Measurements from ENCODE around the gene ZNF316. TPM values are rescaled to one million over a fixed set of nuclear protein-coding genes. Genes with fewer than 3 reads are reported as not detected.
A peak's percentile ranks its signal among the peaks of the same experiment; 100 is the strongest.
"Not testable (repeated sequence)": the region's sequence is repeated elsewhere in the genome, so short reads cannot be mapped to it uniquely, and the experiment has no call there.

The ZNF316 gene
- total RNA-seq, 1 experiment from 2014 or later, result 17.4 TPM

DNA sequence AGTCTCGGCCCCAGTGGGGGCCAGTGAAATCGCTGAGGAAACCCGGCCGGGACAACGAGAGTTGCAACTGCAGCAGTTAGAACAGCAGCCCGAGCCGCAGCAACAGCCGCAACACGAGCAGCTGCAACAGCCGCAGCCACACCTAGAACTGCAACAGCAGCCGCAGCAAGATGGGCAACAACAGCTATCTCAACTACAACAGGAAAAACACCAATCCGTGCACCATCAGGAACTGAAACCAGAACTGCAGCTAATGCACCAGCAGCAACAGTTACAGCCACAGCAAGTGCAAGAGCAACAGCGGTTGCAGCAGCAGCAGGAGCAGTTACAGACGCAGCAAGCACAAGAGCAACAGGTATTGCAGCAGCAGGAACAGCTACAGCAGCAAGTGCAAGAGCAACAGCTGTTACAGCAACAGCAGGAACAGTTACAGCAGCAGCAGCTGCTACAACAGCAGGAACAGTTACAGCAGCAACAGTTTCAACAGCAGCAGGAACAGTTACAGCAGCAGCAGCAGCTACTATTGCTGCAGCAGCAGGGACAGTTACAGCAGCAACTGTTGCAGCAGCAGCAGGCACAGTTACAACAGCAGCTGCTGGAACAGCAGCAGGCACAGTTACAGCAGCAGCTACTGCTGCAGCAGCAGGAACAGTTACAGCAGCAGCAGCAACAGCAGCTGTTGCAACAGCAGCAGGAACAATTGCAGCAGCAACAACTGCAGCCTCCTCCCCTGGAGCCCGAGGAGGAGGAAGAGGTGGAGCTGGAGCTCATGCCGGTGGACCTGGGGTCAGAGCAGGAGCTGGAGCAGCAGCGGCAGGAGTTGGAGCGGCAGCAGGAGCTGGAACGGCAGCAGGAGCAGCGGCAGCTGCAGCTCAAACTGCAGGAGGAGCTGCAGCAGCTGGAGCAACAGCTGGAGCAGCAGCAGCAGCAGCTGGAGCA, 15.7 kb upstream of the ZNF316 start:
- DNase-seq (ENCODE audit: low read depth), result no peak

- DNase-seq (ENCODE audit: low read depth), result no peak
These were observed 14.9 kb upstream of the ZNF316 start for GRCh38 chr7:6622134-6622710.

- no peak for DNase-seq (ENCODE audit: low read depth)
These were observed 13.4 kb upstream of the ZNF316 start for GRCh38 chr7:6623589-6624245.

GRCh38 chr7:6624246-6624611, 12.9 kb upstream of the ZNF316 start:
- DNase-seq (ENCODE audit: low read depth), result no peak

GRCh38 chr7:6628045-6628444, 9.1 kb upstream of the ZNF316 start:
- DNase-seq (ENCODE audit: low read depth), result no peak

DNA sequence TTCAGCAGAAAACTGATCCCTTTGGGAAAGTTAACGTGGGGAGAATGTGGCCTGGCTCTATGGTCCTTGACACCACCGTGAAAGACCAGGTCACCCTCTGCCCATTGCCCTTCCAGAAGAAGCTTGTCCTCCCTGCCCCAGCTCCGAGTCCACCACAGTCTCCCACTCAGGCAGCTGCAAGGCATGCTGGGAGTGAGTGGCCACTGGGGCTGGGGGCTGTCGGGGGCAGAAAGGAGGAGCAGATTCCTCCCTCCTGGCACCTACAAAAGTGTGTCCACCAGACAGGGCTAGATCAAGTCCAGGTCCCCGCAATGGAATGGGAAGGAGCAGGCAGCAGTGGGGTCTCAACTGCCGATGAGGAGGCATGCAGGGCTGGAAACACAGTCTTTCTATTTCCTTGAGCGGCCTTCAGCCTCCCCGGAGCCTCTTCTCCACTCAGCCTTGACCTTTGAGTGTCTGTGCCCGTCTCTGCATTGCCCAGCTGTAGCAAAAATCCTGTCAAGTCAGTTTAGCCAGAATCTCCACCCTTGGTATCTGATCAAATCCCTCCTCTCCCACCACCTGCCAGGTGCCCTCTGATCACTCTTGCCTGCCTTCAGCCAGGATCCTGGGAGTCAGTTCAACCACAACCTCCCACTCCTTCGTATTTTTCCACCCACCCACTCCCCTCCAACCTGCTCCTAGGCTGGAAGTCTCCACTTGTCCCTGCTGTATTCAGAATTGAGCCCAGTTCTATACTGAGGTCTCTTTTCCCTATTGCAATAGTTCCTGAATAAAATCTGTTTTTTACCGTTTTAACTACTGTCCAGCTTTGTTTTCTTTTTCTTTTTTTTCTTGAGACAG, 6.9 kb upstream of the ZNF316 start:
- no peak for DNase-seq (ENCODE audit: low read depth)

DNA sequence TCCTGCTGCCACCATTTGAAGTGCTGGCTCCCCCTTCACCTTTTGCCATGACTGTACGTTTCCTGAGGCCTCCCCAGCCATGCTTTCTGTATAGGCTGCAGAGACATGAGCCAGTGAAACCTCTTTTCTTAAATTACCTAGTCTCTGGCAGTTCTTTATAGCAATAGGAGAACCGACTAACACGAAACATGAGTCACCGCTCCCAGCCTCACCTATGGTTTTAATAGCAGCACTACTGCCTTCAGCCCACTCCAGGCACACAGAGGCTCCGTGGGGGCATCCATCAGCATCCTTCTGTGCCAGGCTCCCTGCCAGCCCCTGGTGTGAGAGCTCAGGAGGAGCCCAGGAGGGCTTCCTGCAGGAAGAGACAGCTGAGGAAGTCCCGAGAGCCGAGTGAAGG, 5.5 kb upstream of the ZNF316 start:
- no peak for DNase-seq (ENCODE audit: low read depth)

DNA sequence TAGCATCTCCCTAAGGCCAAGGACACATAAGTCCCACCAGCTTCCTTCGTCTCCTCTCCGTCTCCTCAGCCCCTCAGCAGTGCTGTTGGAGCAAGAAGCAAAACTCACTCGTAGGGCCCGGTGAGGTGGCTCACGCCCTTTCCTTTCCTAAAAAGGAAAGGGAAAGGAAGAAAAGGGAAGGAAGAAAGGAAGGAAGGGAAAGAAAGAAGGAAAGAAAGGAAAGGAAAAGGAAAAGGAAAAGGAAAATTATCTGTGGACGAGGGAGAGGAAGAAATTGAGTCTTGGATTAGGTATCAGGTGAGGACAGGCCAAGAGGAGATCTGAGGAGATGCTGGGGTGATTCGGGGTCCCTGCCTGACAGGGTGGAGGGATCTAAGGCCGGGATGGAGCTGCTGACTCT, 3.1 kb upstream of the ZNF316 start:
- no peak for DNase-seq (ENCODE audit: low read depth)

GRCh38 chr7:6634971-6635370, 2.1 kb upstream of the ZNF316 start:
- DNase-seq (ENCODE audit: low read depth), result not testable (repeated sequence)

DNA sequence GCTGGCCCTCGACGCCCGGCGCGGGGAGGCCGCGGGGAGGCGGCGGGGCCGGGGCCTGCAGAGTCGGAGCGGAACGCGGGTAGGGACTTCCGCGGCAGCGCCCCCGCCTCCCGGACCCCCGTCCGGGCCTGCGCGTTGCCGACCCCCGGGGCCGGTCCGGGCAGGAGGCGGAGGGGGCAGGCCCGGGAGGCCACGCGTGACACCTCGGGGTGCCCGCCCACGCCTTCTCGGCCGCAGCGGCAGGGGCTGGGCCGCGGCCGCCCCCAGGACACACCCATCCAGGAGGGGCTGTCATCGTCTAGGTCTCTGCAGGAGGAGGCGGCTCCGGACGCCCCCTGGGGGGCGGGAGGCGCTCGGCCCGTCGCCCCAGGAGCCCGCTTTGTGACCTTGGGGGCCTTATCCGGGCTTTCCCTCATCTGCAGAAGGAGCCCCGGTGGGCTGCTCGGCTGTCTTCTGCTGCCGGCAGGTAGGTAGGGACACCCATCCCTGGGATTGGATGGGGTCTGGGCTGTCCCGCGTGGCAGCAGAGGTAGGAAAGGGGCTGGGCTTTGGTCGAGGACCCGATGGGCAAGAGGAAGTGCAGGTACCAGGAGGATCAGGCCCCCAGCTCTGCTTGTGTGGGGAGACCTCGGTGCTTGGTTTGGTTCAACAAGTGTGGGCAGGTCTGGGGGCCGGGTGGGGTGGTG, 569 bp downstream of the ZNF316 start:
- peak; percentile 40 for DNase-seq (ENCODE audit: low read depth)

DNA sequence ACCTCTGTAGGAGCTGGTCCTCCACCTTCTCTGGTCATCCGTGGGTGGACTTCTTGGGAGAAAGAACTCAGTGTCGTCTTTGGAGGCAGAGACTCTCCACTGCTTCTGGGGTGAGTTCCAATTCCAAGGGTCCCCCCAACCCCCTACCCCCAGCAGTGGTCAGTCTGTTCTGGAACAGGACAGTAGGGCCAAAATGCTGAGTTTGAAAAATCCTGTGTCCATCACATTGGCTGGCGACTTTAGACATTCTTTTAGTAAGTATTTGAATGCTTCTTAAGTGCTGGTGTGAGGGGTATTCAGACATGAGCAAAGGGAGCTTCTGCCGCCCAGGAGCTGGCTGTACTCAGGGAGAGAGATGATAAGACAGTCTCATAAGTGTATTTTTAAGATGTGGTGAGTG, 1.9 kb downstream of the ZNF316 start:
- DNase-seq (ENCODE audit: low read depth), result no peak

- no peak for DNase-seq (ENCODE audit: low read depth)
These were observed 2.5 kb downstream of the ZNF316 start for GRCh38 chr7:6639627-6640026.

- DNase-seq (ENCODE audit: low read depth), result no peak
These were observed 3.2 kb downstream of the ZNF316 start for GRCh38 chr7:6640246-6640721.

- DNase-seq (ENCODE audit: low read depth), result no peak
These were observed 4.4 kb downstream of the ZNF316 start for GRCh38 chr7:6641305-6642035.

DNA sequence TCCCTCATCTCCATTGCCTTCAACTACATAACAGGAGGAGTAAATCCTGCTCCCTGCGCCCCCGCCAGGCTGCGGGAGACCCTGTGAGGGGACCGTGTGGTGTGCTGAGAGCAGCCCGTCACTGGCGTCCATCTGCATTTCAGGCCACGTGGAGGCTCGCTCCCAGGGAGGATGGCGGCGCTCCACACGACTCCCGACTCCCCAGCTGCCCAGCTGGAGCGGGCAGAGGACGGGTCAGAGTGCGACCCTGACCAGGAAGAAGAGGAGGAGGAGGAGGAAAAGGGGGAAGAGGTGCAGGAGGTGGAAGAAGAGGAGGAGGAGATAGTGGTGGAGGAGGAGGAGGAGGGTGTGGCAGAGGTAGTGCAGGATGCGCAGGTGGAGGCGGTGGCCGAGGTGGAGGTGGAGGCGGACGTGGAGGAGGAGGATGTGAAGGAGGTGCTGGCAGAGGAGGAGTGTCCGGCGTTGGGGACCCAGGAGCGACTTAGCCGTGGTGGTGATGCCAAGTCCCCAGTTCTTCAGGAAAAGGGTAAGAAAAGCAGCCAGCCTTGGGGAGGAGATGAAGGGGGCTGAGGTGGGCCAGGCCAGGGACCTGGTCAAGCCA, 5.2 kb downstream of the ZNF316 start:
- no peak for DNase-seq (ENCODE audit: low read depth)

- DNase-seq (ENCODE audit: low read depth), result no peak
These were observed 5.9 kb downstream of the ZNF316 start for GRCh38 chr7:6642861-6643640.

DNA sequence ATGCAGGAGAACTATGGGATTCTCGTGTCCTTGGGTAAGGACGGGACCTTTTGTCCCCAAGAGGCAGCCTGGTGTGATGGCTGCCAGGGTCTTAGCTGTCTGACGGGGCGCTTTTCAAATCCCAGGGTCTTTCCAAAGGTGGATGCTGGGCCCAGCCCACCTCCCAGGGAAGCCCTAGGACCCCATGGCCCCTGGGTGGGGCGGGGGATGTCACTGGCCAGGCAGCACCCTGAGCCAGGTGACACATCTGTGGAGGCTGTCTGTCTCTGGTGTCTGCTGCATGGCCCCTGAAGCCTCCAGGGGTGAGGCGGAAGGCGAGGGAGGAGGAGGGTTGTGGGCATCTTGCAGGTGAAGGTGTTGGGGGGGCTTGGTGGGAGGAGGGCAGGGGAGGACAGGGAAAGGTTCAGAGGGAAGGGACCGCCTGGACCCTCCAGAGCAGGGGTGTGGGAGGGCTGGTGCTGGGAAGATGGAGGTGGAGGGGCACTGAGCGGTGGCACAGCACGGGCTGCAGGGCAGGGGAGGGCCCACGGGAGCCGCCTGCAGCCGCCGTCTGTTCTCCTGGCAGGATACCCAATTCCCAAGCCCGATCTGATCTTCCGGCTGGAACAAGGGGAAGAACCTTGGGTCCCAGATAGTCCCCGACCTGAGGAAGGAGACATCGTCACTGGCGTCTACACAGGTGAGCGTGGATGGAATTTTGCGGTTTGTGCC, 7.0 kb downstream of the ZNF316 start:
- DNase-seq (ENCODE audit: low read depth), result no peak

DNA sequence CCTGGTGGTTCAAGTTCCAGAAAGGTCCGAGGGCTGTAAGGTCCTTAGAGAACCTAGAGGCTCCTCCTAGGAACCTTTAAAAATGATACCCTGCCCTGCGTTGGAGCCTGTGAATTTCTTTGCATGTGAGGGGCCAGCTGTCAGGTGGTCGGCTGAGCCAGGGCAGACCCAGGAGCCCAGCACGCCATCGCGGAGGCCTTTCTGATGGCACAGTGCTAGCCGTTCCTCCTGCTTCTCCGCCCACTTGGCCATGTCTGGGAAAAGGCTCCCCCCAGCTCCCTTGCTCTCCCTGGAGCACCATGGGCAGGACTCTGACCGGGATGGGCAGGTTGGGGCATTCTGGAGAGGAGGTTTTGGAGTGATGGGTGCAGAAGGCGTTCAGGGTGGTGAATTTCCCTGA, 7.6 kb downstream of the ZNF316 start:
- no peak for DNase-seq (ENCODE audit: low read depth)
